CD14-positive monocyte (primary cell): ENCODE measurements around the gene IGFBP7. TPM values are rescaled to one million over a fixed set of nuclear protein-coding genes. Genes with fewer than 3 reads are reported as not detected.

Experiments used
- DNase-seq, 3 donors: peaks; one replicate each; pipeline ENCODE4 v3.0.0-alpha.2; 2011 to 2022
- H2AFZ ChIP-seq: 2 replicates; pipeline ENCODE4 v1.6.0; 2012; ENCODE audit warnings: mild to moderate bottlenecking, low read depth, low read length, inconsistent platforms; ENCODE audit not compliant: insufficient read depth, poor library complexity, severe bottlenecking
- H3K27ac ChIP-seq, 2 donors: 1 replicate in 1 of 2; 2 replicates in 1 of 2; pipeline ENCODE4 v1.5.1; 2012 to 2013; ENCODE audit warnings: low read length in 2 of 2, control low read depth in 1 of 2, inconsistent platforms in 1 of 2, low read depth in 1 of 2, mild to moderate bottlenecking in 1 of 2
- H3K27me3 ChIP-seq, 2 donors: one replicate each; pipeline versions ENCODE4 v1.6.0 to v1.6.1; 2011 to 2013; ENCODE audit warnings: low read length in 2 of 2; ENCODE audit not compliant: control insufficient read depth in 2 of 2, insufficient read depth in 2 of 2
- H3K36me3 ChIP-seq, 2 donors: replicated peaks in 1 of 2; 1 replicate in 1 of 2; 2 replicates in 1 of 2; pipeline versions ENCODE4 v1.5.1 to v1.6.1; 2012 to 2013; ENCODE audit warnings: low read length in 2 of 2, control low read depth in 1 of 2, inconsistent platforms in 1 of 2, mild to moderate bottlenecking in 1 of 2; ENCODE audit not compliant: insufficient read depth in 2 of 2, control insufficient read depth in 1 of 2
- H3K4me1 ChIP-seq, 2 donors: 1 replicate in 1 of 2; 2 replicates in 1 of 2; pipeline versions ENCODE4 v1.5.1 to v1.6.1; 2012 to 2013; ENCODE audit warnings: low read length in 2 of 2, control low read depth in 1 of 2, inconsistent platforms in 1 of 2, mild to moderate bottlenecking in 1 of 2, moderate library complexity in 1 of 2; ENCODE audit not compliant: insufficient read depth in 2 of 2, control insufficient read depth in 1 of 2
- H3K4me2 ChIP-seq: replicated peaks from 2 replicates; pipeline ENCODE3; 2012; ENCODE audit warnings: low read length, moderate library complexity, mild to moderate bottlenecking; ENCODE audit not compliant: poor library complexity, severe bottlenecking; ENCODE audit errors: extremely low read depth
- H3K4me3 ChIP-seq, 3 experiments: fragments of 200-600 bp in 1 of 3; sonication (generic) in 1 of 3; replicated peaks in 1 of 3; 1 replicate in 2 of 3; 2 replicates in 1 of 3; pipeline ENCODE4 v1.5.1; 2011 to 2013; ENCODE audit warnings: low read length in 3 of 3, mild to moderate bottlenecking in 3 of 3, control low read depth in 2 of 3, low read depth in 2 of 3, inconsistent platforms in 1 of 3, moderate library complexity in 1 of 3
- H3K79me2 ChIP-seq: 2 replicates; pipeline ENCODE4 v1.6.0; 2012; ENCODE audit warnings: mild to moderate bottlenecking, control low read depth, inconsistent platforms, low read length, moderate library complexity; ENCODE audit not compliant: insufficient read depth
- H3K9ac ChIP-seq: 2 replicates; pipeline ENCODE4 v1.6.0; 2017; ENCODE audit warnings: low read length, mild to moderate bottlenecking; ENCODE audit not compliant: insufficient read depth, poor library complexity, severe bottlenecking
- H3K9me3 ChIP-seq, 2 donors: replicated peaks in 1 of 2; 1 replicate in 1 of 2; 2 replicates in 1 of 2; pipeline versions ENCODE4 v1.5.1 to v1.6.1; 2012 to 2013; ENCODE audit warnings: low read length in 2 of 2, control low read depth in 1 of 2; ENCODE audit not compliant: control insufficient read depth in 1 of 2, insufficient read depth in 1 of 2
- H4K20me1 ChIP-seq: 2 replicates; pipeline ENCODE4 v1.6.0; 2012; ENCODE audit warnings: mild to moderate bottlenecking, low read length, control low read depth, moderate library complexity; ENCODE audit not compliant: insufficient read depth
- H3K27ac Mint-ChIP-seq, 7 donors: one replicate each; pipeline ENCODE4 v1.8.0; 2020; ENCODE audit warnings: mild to moderate bottlenecking in 7 of 7, mixed read lengths in 7 of 7, moderate library complexity in 6 of 7, inconsistent platforms in 2 of 7
- H3K27me3 Mint-ChIP-seq, 3 donors: one replicate each; pipeline ENCODE4 v1.8.0; 2021 to 2022; ENCODE audit warnings: low read depth in 3 of 3, mild to moderate bottlenecking in 3 of 3, mixed read lengths in 3 of 3, moderate library complexity in 3 of 3, inconsistent platforms in 1 of 3
- H3K36me3 Mint-ChIP-seq, 2 donors: one replicate each; pipeline ENCODE4 v1.8.0; 2020; ENCODE audit warnings: mixed read lengths in 2 of 2, inconsistent platforms in 1 of 2, mild to moderate bottlenecking in 1 of 2
- H3K4me1 Mint-ChIP-seq: one replicate; pipeline ENCODE4 v1.8.0; 2020; ENCODE audit warnings: mild to moderate bottlenecking, mixed read lengths
- H3K4me3 Mint-ChIP-seq, 2 donors: one replicate each; pipeline ENCODE4 v1.8.0; 2020; ENCODE audit warnings: mild to moderate bottlenecking in 2 of 2, mixed read lengths in 2 of 2, moderate library complexity in 1 of 2
- H3K9me3 Mint-ChIP-seq, 7 donors: one replicate each; pipeline ENCODE4 v1.8.0; 2020 to 2022; ENCODE audit warnings: mixed read lengths in 7 of 7, mild to moderate bottlenecking in 6 of 7, moderate library complexity in 6 of 7, inconsistent platforms in 2 of 7
- CTCF ChIP-seq: fragments of 200-600 bp; IDR thresholded peaks from one replicate; pipeline ENCODE4 v1.8.0; 2022; ENCODE audit warnings: antibody characterized with exemption, mild to moderate bottlenecking
- WGBS: methylation state at CpG from one replicate; pipeline ENCODE4 v1.1.5; 2013; ENCODE audit warnings: missing lambda C conversion rate; ENCODE audit not compliant: insufficient coverage; 5-methylcytosine and 5-hydroxymethylcytosine counted together
- intact Hi-C, 2 donors: fragments of 100-400 bp; cut with micrococcal nuclease; formaldehyde crosslinking; loops; one replicate each; pipeline versions ENCODE4 v1.15.0 to v1.15.1; 2023
- polyA plus RNA-seq, 3 donors: library from polyadenylated mRNA; depleted of rRNA in 1 of 3; unstranded in 2 of 3; stranded (reverse) in 1 of 3; fragments of 300-500 nt in 2 of 3; fragments of >200 nt in 1 of 3; fragmentation: Illumina TruSeq in 2 of 3; gene quantifications; 1 replicate in 2 of 3; 2 replicates in 1 of 3; pipeline ENCODE4 v1.2.3, GENCODE V29; 2012 to 2021

IGFBP7 gene
- polyA plus RNA-seq, 3 donors = 23.1 to 53.1 (median 46.9) TPM

- no peak overlapping the region for H3K27ac Mint-ChIP-seq
- H3K9me3 Mint-ChIP-seq = no peaks in the 10 kb centered on the region
- H3K4me3 Mint-ChIP-seq = no peak overlapping the region
- no peak overlapping the region for H3K9ac ChIP-seq
- intact Hi-C loops = no loop called here
- H3K4me2 ChIP-seq = no peak overlapping the region
- 96% methylated on average over 4 of the region's 7 CpGs for WGBS
- H3K36me3 ChIP-seq = peaks cover 85 to 98% of the 10 kb centered on the region in 2 donors
- no peak overlapping the region for H3K4me3 ChIP-seq
- H3K27me3 ChIP-seq = no peaks in the 10 kb centered on the region
- H3K27me3 Mint-ChIP-seq = no peaks in the 10 kb centered on the region
- no peak for TF ChIP-seq CTCF
- H3K4me1 Mint-ChIP-seq = peaks cover 9% of the 10 kb centered on the region
- no peak overlapping the region for H3K27ac ChIP-seq
- peaks cover 59% of the 10 kb centered on the region for H3K79me2 ChIP-seq
- peaks cover 74% of the 10 kb centered on the region for H4K20me1 ChIP-seq
- no peak overlapping the region for H2AFZ ChIP-seq
- no peak for DNase-seq
- no peaks in the 10 kb centered on the region for H3K9me3 ChIP-seq
- peaks cover 0 to 3% of the 10 kb centered on the region in 2 donors for H3K4me1 ChIP-seq
- H3K36me3 Mint-ChIP-seq = peaks cover 77 to 97% of the 10 kb centered on the region in 2 donors
These were observed 114.7 kb downstream of the IGFBP7 start for GRCh38 chr4:56995525-56995924.

GRCh38 chr4:56990109-56990905 is 119.9 kb downstream of the IGFBP7 start:
- Histone ChIP-seq H4K20me1 (peaks cover 95% of the 10 kb centered on the region), H3K27ac (peak overlapping the region in 1 of 2 donors; percentile 50), H3K4me2 (no peak overlapping the region), H3K36me3 (peaks cover 70 to 92% of the 10 kb centered on the region in 2 donors), H3K9ac (no peak overlapping the region), H3K4me3 (no peak overlapping the region), H3K9me3 (no peaks in the 10 kb centered on the region), H3K27me3 (no peaks in the 10 kb centered on the region), H3K4me1 (peaks cover 6 to 8% of the 10 kb centered on the region in 2 donors), H2AFZ (no peak overlapping the region), H3K79me2 (peaks cover 88% of the 10 kb centered on the region)
- peaks cover 73 to 87% of the 10 kb centered on the region in 2 donors for H3K36me3 Mint-ChIP-seq
- no peak overlapping the region for H3K4me3 Mint-ChIP-seq
- H3K27ac Mint-ChIP-seq = peak overlapping the region; percentile 12 to 78 (median 54)
- H3K4me1 Mint-ChIP-seq = peaks cover 22% of the 10 kb centered on the region
- TF ChIP-seq CTCF = no peak
- intact Hi-C loops = no loop called here
- WGBS = no CpG with 5 or more reads among the region's 6 CpGs
- H3K27me3 Mint-ChIP-seq = no peaks in the 10 kb centered on the region
- H3K9me3 Mint-ChIP-seq = no peaks in the 10 kb centered on the region
- DNase-seq = peak in 2 of 3 donors; percentile 5 to 55
